SKM-1 (cell line): ENCODE results near the gene CHMP6.

ENCODE experiments used
- DNase-seq: peaks from one replicate; lab custom pipeline; 2025; ENCODE audit not compliant: unreplicated experiment; lab: John Stamatoyannopoulos, UW

CHMP6 gene

GRCh38 chr17:80991645-80992076 lies at the start of gene CHMP6:
TSS of gene CHMP6 (plus strand) at chr17:80991841. CDS start at chr17:80991919, 78 bp downstream.
- DNase-seq = no peak

GRCh38 chr17:80942423-80943345 lies 49.0 kb upstream of the CHMP6 start:
- no peak for DNase-seq

GRCh38 chr17:80943346-80944145 lies 48.1 kb upstream of the CHMP6 start:
- DNase-seq = no peak

GRCh38 chr17:80944326-80944725 lies 47.3 kb upstream of the CHMP6 start:
- no peak for DNase-seq

- no peak for DNase-seq
Observed at GRCh38 chr17:80945736-80946135, 45.9 kb upstream of the CHMP6 start.

GRCh38 chr17:80946449-80946848 lies 45.2 kb upstream of the CHMP6 start:
- DNase-seq = no peak

- no peak for DNase-seq
Observed at GRCh38 chr17:80947200-80947940, 44.3 kb upstream of the CHMP6 start.

- no peak for DNase-seq
Observed at GRCh38 chr17:80948019-80948975, 43.3 kb upstream of the CHMP6 start.

GRCh38 chr17:80948976-80949450 lies 42.6 kb upstream of the CHMP6 start:
- DNase-seq = no peak

GRCh38 chr17:80949451-80950421 lies 41.9 kb upstream of the CHMP6 start:
- DNase-seq = no peak

- DNase-seq = no peak
Observed at GRCh38 chr17:80950466-80951120, 41.0 kb upstream of the CHMP6 start.

- DNase-seq = no peak
Observed at GRCh38 chr17:80951121-80952090, 40.2 kb upstream of the CHMP6 start.

- no peak for DNase-seq
Observed at GRCh38 chr17:80952291-80952690, 39.4 kb upstream of the CHMP6 start.

GRCh38 chr17:80953471-80954315 lies 37.9 kb upstream of the CHMP6 start:
- DNase-seq = no peak

GRCh38 chr17:80955078-80955477 lies 36.6 kb upstream of the CHMP6 start:
- DNase-seq = no peak

- no peak for DNase-seq
Observed at GRCh38 chr17:80955671-80956280, 35.9 kb upstream of the CHMP6 start.
